Lower leg skin (tissue), 3 donors: Measurements from ENCODE around the gene FLRT2.

Source experiments
- CTCF ChIP-seq, 3 donors: fragments of 450-650 bp; IDR thresholded peaks; one replicate each; pipeline ENCODE4 v1.5.1; 2016; ENCODE audit warnings: antibody characterized with exemption in 3 of 3, mild to moderate bottlenecking in 3 of 3, moderate library complexity in 2 of 3
- POLR2A ChIP-seq, 2 donors: fragments of 450-650 bp; IDR thresholded peaks; one replicate each; pipeline ENCODE4 v1.6.1; 2016 to 2017; ENCODE audit warnings: antibody characterized with exemption in 2 of 2, mild to moderate bottlenecking in 1 of 2, moderate library complexity in 1 of 2

- TF ChIP-seq CTCF (IDR thresholded peaks at IDR 0.05), result no peak
- TF ChIP-seq POLR2A (IDR thresholded peaks at IDR 0.05), result no peak
Measured at GRCh38 chr14:85578930-85579329, 49.0 kb downstream of the FLRT2 start.
